Measurements from ENCODE around the gene KRTAP3-3.

Gene KRTAP3-3

DNA sequence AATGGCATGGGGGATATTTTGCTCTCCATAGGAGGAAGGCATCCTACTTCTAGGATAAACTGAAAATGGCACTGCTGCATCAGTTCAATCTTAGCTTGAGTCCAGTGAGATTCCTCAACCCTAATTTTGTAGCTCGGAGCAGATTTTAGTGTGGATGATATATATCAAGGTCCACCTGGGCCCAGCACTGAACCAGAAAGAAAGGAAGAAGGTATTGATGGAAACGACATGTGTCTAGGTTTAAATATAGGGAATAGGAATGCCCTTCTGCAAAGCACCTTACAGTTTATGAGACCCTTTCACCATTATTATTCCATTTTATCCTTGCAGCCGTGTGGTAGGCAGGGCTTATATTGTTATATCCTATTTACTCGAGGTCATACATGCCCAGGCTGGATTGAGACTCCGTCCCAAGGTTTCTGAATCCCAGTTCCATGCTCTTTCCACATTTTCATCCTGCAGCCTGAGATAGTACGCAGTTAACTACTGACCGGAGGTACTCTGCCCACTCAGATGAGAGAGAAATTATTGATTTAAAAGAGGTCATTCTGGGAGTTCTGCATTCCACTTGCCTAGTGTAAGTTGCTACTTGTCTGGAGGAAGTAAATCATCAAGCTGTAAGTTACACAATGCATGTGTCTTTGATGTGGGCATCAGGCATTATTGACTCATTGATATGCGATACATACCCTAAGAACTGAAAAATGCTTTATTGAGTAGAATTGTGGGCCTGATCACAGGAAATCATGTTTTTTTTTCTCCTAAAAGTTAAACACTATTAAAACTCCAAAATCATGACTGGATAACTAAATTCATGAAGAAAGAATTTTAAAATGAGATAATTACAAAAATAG, 37.3 kb downstream of the KRTAP3-3 start:
- DNase-seq, result no peak

DNA sequence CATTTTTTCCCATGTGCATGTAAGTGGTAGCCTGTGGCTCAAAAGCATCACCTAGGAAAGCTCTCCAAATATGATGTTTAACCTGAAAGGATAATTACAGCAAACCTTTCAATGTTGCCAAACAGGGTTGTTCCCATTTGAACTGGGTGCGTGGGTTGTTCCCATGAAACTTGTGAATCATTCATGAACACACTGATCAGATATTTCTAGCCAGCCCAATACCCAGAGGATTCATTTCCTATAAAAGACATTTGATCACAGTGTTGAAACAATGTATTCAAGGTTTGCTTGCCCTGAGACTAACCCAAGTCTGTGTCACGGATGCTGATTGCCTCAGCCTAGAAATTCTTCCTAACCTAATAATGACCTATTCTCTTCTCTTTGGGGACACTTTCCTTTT, 40.1 kb downstream of the KRTAP3-3 start:
- DNase-seq, result no peak

- DNase-seq, result no peak
These were observed 41.3 kb downstream of the KRTAP3-3 start for GRCh38 chr17:40952661-40953060.

DNA sequence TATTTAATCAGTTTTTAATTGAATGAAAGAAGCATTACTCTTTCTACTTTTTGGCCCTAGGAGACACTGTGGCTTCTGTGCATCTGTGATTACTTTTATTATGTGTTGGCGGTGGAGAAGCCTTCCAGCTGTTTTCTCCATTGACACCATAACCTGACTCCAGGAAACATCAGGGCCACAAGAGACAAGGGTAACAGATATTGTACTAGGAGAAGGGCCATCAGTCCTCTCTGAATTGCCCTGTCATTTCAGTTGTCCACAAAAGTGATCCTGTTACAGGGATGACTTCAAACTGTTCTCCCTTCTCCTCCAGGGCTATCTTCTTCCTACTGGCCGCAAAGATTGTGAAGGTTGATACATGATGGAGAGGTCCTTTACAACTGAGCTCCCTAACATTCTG, 41.8 kb downstream of the KRTAP3-3 start:
- no peak for DNase-seq

DNA sequence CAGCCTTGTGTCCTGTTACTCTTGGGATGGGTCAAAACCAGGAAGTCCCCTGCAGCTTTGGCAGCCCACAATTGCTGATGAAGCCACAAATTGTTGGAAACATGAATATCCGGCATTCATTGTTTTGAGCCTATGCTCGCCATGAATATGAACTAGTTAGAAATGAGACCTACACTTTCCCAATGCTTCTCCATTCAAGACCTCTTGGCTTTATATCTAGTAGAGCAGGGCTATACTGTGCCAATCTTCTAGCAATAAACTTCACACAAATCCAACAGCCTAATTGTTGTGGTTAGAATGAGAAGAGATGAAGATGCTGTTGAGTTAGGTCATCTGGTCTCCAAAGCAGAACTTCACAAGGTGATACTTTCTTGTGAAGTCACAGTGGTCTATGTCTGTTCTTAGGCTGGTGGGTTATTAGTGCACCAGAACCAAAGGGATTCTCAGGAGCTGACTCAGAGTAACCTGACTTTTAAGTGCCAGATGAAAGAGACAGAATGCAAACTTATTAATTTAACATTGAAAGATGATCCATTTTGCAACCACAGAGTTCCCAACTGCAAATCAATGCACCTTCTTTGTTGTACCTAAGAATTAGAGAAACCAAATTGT, 42.8 kb downstream of the KRTAP3-3 start:
- DNase-seq, result no peak

- no peak for DNase-seq
These were observed 43.8 kb downstream of the KRTAP3-3 start for GRCh38 chr17:40950176-40950575.

GRCh38 chr17:40949418-40949817, 44.5 kb downstream of the KRTAP3-3 start:
- no peak for DNase-seq

DNA sequence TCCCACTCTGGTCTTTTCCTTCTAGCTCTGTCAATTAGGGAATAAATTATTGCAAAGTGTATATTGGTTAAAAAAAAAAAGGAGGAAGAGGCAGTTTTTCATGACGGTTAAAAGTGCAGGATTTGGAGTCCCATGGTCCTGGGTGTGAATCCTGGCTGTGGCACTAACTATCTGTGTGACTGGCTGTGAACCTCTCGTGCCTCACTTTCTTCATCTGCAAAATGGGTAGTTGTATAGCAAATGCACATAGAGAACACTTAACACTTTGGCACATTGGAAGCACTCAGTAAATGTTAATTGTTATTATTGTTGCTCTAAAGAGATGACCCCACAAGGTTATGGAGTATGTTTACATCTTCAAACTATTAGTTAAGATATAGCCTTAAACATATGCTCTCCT, 46.0 kb downstream of the KRTAP3-3 start:
- DNase-seq, result no peak

- no peak for DNase-seq
These were observed 48.5 kb downstream of the KRTAP3-3 start for GRCh38 chr17:40945414-40945813.

GRCh38 chr17:40944531-40944930, 49.4 kb downstream of the KRTAP3-3 start:
- no peak for DNase-seq

Data from stimulated activated CD4-positive, alpha-beta T cell treated with anti-CD3 and anti-CD28 coated beads, Interleukin-4, amount 100 ng/mL, for 1 hour (primary cell).